ENCODE results near the gene KISS1R.

Gene KISS1R

GRCh38 chr19:920051-920864 lies 3.1 kb downstream of the KISS1R start (continued):
- TF ChIP-seq, protein P1, sequence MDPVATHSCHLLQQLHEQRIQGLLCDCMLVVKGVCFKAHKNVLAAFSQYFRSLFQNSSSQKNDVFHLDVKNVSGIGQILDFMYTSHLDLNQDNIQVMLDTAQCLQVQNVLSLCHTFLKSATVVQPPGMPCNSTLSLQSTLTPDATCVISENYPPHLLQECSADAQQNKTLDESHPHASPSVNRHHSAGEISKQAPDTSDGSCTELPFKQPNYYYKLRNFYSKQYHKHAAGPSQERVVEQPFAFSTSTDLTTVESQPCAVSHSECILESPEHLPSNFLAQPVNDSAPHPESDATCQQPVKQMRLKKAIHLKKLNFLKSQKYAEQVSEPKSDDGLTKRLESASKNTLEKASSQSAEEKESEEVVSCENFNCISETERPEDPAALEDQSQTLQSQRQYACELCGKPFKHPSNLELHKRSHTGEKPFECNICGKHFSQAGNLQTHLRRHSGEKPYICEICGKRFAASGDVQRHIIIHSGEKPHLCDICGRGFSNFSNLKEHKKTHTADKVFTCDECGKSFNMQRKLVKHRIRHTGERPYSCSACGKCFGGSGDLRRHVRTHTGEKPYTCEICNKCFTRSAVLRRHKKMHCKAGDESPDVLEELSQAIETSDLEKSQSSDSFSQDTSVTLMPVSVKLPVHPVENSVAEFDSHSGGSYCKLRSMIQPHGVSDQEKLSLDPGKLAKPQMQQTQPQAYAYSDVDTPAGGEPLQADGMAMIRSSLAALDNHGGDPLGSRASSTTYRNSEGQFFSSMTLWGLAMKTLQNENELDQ (tag by site-specific recombination; IDR thresholded peaks at IDR 0.05; ENCODE audit: low read depth): no peak
- TF ChIP-seq WT1 (tag by site-specific recombination; IDR thresholded peaks at IDR 0.05): no peak
- TF ChIP-seq ZNF114 (tag by site-specific recombination; IDR thresholded peaks at IDR 0.05): no peak
- TF ChIP-seq ZNF600 (tag by site-specific recombination; IDR thresholded peaks at IDR 0.05): peak; percentile 76
- no peak for TF ChIP-seq ZNF366 (tag by site-specific recombination; conservative IDR thresholded peaks at IDR 0.05)
- TF ChIP-seq, protein P2, sequence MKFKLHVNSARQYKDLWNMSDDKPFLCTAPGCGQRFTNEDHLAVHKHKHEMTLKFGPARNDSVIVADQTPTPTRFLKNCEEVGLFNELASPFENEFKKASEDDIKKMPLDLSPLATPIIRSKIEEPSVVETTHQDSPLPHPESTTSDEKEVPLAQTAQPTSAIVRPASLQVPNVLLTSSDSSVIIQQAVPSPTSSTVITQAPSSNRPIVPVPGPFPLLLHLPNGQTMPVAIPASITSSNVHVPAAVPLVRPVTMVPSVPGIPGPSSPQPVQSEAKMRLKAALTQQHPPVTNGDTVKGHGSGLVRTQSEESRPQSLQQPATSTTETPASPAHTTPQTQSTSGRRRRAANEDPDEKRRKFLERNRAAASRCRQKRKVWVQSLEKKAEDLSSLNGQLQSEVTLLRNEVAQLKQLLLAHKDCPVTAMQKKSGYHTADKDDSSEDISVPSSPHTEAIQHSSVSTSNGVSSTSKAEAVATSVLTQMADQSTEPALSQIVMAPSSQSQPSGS (tag by site-specific recombination; IDR thresholded peaks at IDR 0.05; ENCODE audit: low read depth): no peak
- TF ChIP-seq ZNF157 (tag by site-specific recombination; IDR thresholded peaks at IDR 0.05): no peak
- no peak for TF ChIP-seq ZNF660 (tag by site-specific recombination; IDR thresholded peaks at IDR 0.05)
- no peak for TF ChIP-seq ZNF37A (tag by site-specific recombination; IDR thresholded peaks at IDR 0.05)
- no peak; the same call in 1 of the 2 replicates for TF ChIP-seq ZBTB20 (tag by site-specific recombination; IDR thresholded peaks at IDR 0.05)
- peak; percentile 74 for TF ChIP-seq ZIC2 (tag by site-specific recombination; IDR thresholded peaks at IDR 0.05)
- TF ChIP-seq SP2 (tag by site-specific recombination; IDR thresholded peaks at IDR 0.05): peak; percentile 56
- no peak for TF ChIP-seq ZNF670 (tag by site-specific recombination; IDR thresholded peaks at IDR 0.05; ENCODE audit: low read depth)
- no peak for TF ChIP-seq ZNF202 (tag by site-specific recombination; IDR thresholded peaks at IDR 0.05; ENCODE audit: borderline replicate concordance)
- TF ChIP-seq ZNF449 (tag by site-specific recombination; IDR thresholded peaks at IDR 0.05): no peak
- no peak for TF ChIP-seq BCL6B (tag by site-specific recombination; IDR thresholded peaks at IDR 0.05)
- TF ChIP-seq ZNF433 (tag by site-specific recombination; IDR thresholded peaks at IDR 0.05; ENCODE audit: low read depth): no peak
- TF ChIP-seq RBAK (tag by site-specific recombination; IDR thresholded peaks at IDR 0.05): no peak
- no peak for TF ChIP-seq ZNF623 (tag by site-specific recombination; IDR thresholded peaks at IDR 0.05)
- TF ChIP-seq, protein P3, sequence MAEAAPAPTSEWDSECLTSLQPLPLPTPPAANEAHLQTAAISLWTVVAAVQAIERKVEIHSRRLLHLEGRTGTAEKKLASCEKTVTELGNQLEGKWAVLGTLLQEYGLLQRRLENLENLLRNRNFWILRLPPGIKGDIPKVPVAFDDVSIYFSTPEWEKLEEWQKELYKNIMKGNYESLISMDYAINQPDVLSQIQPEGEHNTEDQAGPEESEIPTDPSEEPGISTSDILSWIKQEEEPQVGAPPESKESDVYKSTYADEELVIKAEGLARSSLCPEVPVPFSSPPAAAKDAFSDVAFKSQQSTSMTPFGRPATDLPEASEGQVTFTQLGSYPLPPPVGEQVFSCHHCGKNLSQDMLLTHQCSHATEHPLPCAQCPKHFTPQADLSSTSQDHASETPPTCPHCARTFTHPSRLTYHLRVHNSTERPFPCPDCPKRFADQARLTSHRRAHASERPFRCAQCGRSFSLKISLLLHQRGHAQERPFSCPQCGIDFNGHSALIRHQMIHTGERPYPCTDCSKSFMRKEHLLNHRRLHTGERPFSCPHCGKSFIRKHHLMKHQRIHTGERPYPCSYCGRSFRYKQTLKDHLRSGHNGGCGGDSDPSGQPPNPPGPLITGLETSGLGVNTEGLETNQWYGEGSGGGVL (tag by site-specific recombination; IDR thresholded peaks at IDR 0.05): peak; percentile 75
- TF ChIP-seq YY1 (tag by site-specific recombination; IDR thresholded peaks at IDR 0.05): no peak
- no peak for TF ChIP-seq ZNF292 (tag by site-specific recombination; IDR thresholded peaks at IDR 0.05; ENCODE audit: borderline replicate concordance, low read depth)
- TF ChIP-seq, protein P4, sequence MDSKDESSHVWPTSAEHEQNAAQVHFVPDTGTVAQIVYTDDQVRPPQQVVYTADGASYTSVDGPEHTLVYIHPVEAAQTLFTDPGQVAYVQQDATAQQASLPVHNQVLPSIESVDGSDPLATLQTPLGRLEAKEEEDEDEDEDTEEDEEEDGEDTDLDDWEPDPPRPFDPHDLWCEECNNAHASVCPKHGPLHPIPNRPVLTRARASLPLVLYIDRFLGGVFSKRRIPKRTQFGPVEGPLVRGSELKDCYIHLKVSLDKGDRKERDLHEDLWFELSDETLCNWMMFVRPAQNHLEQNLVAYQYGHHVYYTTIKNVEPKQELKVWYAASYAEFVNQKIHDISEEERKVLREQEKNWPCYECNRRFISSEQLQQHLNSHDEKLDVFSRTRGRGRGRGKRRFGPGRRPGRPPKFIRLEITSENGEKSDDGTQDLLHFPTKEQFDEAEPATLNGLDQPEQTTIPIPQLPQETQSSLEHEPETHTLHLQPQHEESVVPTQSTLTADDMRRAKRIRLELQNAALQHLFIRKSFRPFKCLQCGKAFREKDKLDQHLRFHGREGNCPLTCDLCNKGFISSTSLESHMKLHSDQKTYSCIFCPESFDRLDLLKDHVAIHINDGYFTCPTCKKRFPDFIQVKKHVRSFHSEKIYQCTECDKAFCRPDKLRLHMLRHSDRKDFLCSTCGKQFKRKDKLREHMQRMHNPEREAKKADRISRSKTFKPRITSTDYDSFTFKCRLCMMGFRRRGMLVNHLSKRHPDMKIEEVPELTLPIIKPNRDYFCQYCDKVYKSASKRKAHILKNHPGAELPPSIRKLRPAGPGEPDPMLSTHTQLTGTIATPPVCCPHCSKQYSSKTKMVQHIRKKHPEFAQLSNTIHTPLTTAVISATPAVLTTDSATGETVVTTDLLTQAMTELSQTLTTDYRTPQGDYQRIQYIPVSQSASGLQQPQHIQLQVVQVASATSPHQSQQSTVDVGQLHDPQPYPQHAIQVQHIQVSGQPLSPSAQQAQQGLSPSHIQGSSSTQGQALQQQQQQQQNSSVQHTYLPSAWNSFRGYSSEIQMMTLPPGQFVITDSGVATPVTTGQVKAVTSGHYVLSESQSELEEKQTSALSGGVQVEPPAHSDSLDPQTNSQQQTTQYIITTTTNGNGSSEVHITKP (tag by site-specific recombination; IDR thresholded peaks at IDR 0.05): peak; percentile 74
- TF ChIP-seq ZFP3 (tag by site-specific recombination; IDR thresholded peaks at IDR 0.05; ENCODE audit: low read depth): no peak
- no peak for TF ChIP-seq ZNF776 (tag by site-specific recombination; IDR thresholded peaks at IDR 0.05; ENCODE audit: borderline replicate concordance)
- 0 out of 2 replicates have a peak, but pooled peaks have one; percentile 33 for TF ChIP-seq KLF16 (tag by site-specific recombination; IDR thresholded peaks at IDR 0.05)
- no peak for TF ChIP-seq HOXA7 (CRISPR knock-in tag; IDR thresholded peaks at IDR 0.05; ENCODE audit: borderline replicate concordance)
- no peak for TF ChIP-seq ZNF184 (tag by site-specific recombination; IDR thresholded peaks at IDR 0.05)

All from HEK293 (cell line).